Hepatocyte (in vitro differentiated cells): ENCODE results near the gene DGCR8.

Experiments used
- EZH2 ChIP-seq: fragments of 200-600 bp; sonication (generic); IDR thresholded peaks from 2 replicates; pipeline ENCODE4 v1.6.1; 2016; ENCODE audit warnings: antibody characterized with exemption, mild to moderate bottlenecking, borderline replicate concordance
- EZH2phosphoT487 ChIP-seq: fragments of 200-600 bp; sonication (generic); IDR thresholded peaks from one replicate; pipeline ENCODE4 v1.6.1; 2018; ENCODE audit warnings: antibody characterized with exemption, mild to moderate bottlenecking, low read depth, moderate library complexity; ENCODE audit not compliant: unreplicated experiment, severe bottlenecking
- TF ChIP-seq, protein P1 (sequence below): fragments of 200-600 bp; sonication (generic); IDR thresholded peaks from 2 replicates; pipeline ENCODE4 v1.5.1; 2016; ENCODE audit warnings: antibody characterized with exemption, mild to moderate bottlenecking; ENCODE audit not compliant: poor library complexity

DNA sequence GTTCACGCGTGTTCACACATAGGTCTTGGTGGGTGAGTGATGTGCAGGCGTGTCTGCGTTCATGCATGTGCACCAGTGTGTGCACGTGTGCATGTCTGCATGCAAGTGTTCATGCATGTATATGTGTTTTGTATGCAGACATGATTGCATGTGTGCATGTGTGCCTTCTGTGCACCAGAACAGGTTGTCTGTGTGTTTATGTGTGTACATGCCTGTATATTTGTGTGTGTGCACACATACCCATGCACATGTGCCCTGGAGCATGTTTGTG lies 56.5 kb downstream of the DGCR8 start:
- TF ChIP-seq EZH2 (no peak), EZH2phosphoT487 (no peak)
- TF ChIP-seq, protein P1, sequence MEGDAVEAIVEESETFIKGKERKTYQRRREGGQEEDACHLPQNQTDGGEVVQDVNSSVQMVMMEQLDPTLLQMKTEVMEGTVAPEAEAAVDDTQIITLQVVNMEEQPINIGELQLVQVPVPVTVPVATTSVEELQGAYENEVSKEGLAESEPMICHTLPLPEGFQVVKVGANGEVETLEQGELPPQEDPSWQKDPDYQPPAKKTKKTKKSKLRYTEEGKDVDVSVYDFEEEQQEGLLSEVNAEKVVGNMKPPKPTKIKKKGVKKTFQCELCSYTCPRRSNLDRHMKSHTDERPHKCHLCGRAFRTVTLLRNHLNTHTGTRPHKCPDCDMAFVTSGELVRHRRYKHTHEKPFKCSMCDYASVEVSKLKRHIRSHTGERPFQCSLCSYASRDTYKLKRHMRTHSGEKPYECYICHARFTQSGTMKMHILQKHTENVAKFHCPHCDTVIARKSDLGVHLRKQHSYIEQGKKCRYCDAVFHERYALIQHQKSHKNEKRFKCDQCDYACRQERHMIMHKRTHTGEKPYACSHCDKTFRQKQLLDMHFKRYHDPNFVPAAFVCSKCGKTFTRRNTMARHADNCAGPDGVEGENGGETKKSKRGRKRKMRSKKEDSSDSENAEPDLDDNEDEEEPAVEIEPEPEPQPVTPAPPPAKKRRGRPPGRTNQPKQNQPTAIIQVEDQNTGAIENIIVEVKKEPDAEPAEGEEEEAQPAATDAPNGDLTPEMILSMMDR = no peak
